IPS-NIHi7 (cell line): ENCODE measurements around the gene C3.
"Not testable (repeated sequence)": the region's sequence is repeated elsewhere in the genome, so short reads cannot be mapped to it uniquely, and the experiment has no call there.

Source experiments
- DNase-seq: peaks from one replicate; pipeline ENCODE4 v3.0.0; 2012; ENCODE audit warnings: mixed read lengths; ENCODE audit errors: extremely low spot score

Gene C3

DNA sequence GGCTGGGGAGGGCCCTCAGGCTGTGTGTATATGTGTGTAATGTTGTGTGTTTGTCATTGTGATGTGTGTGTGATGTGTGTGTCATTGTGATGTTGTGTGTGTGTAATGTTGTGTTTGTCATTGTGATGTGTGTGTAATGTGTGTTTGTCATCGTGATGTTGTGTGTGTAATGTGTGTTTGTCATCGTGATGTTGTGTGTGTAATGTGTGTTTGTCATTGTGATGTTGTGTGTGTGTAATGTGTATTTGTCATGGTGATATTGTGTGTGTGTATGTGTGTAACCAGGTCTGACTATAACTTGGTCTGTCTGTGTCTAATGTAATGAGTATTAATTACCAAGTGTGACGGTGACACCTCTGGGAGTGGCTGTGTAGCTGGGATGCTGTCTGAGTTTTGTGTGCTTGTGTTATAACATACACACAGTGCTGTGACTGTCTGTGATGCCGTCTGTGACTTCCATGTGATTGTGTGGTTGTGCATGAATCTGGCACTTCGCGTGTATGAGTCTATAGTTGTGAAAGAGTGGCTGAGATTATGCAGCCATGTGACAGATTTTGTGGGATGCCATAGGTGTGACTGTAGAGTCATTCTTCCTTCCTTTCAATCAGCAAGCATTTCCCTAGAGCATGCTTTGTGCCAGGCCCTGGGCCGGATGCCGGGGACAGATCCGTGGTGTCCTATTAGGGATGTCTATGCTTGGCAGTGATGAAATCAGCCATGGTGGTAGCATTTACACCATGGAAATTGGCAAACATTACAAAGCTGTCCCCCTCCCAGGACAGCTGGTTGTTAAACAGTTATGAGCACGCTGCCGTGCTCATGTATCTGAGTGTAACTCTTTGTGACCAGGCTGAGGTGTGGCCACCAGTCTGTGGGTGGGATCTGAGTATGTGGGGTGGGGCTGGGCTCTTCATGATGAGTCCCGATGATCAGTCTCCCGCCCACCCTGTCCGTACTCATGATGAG is 56.9 kb downstream of the C3 start:
- no peak for DNase-seq

DNA sequence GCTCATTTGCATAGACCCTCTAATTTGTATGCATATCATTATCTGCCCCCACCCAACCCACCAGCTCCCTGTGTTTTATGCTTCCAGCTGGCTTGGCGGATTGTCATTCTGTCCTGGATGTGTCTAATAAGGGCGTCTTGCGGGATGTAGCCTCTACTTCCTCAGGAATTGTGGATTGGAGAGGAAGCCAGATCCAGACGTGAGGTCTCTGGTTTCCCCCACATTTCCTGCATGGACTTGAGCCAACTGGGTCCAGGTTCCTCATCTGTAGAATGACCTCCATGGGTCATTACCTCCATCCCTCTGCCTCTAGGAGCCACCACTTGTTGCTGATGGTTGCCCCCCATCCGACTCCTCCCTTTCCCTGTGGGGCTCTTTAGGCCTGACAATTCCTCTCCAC is 57.7 kb downstream of the C3 start:
- no peak for DNase-seq

GRCh38 chr19:6661509-6662244 is 58.8 kb downstream of the C3 start:
- DNase-seq, result not testable (repeated sequence)

DNA sequence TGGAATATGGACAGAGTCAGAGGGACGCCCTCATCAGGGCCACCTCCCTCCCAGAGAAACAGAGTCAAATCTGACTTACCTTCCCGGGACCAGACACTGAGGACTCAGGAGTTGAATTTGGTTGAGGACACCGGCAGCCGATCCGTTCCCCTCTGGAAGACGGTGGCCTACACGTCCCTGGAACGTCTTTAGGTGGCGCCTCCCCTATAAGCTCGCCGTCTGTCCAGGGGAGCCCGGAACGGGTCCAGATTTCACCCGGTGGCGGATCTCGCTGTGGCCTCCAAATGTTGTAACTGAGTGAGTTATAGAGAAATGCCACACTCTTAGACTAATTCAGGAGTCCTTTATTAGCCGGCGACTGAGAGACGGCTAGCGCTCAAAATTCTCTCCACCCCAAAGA is 59.5 kb downstream of the C3 start:
- no peak for DNase-seq

DNA sequence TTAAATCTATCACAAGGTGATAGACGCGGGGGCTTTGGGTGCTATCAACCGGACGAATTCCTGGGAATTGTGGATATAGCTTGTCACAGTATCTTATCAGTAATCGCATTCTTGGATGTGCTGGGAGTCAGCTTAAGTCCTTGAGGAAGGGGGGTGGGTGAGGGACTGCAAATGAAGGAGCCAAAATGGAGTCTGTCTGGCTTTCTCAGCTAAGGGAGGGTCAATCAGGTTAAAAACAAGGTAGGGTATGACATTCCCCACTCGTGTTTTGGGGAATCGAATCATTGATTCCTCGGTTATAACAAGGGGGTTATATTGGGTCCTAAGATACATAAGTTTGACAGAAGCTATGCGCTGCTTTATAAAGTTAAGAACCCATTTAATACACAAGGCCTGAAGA is 64.1 kb downstream of the C3 start:
- DNase-seq, result not testable (repeated sequence)

GRCh38 chr19:6654347-6655310 is 65.8 kb downstream of the C3 start:
- no peak for DNase-seq

DNA sequence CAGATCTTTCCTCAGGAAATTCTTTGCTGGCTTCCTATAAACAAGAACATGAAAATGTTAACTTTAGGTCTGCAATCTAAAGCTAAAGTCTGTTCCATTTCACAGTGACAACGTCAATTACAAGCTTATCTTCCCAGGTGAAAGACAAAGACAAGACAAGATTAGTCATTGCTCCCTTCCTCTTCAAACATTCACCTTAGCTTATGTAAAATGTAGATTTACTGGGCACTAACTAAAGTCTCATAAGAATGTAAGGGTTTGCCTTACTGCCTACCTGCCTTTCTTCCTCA is 67.7 kb downstream of the C3 start:
- no peak for DNase-seq

DNA sequence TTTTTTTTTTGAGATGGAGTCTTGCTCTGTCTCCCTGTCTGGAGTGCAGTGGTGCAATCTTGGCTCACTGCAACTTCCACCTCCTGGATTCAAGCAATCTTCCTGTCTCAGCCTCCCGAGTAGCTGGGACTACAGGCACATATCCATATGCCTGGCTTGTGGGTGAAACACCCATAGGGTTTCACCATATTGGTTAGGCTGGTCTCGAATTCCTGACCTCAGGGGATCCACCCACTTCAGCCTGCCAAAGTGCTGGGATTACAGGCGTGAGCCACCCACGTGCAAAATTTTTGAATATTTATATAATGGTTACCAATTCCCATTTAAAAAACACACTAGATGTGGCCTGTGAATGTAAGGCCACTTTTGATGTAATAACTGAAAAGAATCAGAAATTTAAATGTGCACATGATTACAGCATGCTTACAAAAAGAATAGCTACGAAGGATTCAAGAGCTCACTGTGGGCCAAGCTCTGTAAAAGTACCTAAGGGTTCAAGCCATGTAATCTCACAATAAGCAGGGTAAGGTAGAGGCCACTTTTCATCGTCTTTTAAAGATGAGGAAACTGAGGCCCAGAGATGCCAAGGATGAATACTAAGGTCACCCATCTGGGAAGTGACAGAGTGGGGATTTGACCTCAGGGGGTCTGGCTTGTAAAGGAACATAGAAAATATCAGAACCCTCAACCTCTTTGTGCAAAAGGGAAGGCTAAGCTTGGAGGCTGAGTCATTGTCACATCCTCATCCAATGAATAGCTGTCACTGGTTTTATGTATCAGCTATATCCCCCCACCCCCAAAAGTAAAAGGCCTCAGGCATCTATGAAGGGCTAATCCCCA is 68.3 kb downstream of the C3 start:
- no peak for DNase-seq

DNA sequence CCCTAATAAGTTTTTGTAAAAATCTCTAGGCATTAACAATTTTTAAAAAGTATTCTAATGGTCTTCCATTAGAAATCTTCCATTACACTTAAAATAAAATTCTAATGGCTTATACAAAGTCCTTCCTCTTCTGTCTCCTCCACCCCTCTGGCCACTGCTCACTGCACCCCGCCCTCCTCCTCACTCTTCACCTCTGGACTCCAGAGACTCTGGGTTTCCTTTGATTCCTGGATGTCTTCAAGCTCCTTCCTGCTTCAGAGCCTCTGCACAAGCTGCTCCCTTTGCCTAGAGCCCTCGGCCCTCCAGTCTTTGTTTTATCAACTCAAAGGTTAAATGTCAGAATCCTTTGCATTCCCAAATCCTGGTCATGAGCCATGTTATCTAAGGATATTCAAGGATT is 71.3 kb downstream of the C3 start:
- no peak for DNase-seq

GRCh38 chr19:6648141-6648715 is 72.2 kb downstream of the C3 start:
- no peak for DNase-seq

DNA sequence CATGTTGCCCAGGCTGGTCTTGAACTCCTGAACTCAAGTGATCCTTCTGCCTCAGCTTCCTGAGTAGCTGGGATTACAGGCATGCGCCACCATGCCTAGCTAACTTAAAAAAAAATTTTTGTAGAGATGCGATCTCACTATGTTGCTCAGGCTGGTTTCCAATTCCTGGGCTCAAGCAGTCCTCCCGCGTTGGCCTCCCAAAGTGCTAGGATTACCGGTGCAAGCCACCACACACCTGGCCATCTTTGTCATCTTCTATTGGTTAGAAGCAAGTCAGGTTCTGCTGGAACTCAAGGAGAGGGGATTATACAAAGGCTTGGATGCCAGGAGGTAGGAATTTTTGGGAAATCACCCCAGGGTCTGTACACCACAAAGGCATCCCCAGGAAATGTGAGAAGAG is 75.7 kb downstream of the C3 start:
- DNase-seq, result no peak

- not testable (repeated sequence) for DNase-seq
These were observed 80.1 kb downstream of the C3 start for GRCh38 chr19:6640333-6640732.

GRCh38 chr19:6639439-6639838 is 81.0 kb downstream of the C3 start:
- DNase-seq, result no peak

- DNase-seq, result not testable (repeated sequence)
These were observed 87.0 kb downstream of the C3 start for GRCh38 chr19:6633456-6633813.

GRCh38 chr19:6632747-6633455 is 87.5 kb downstream of the C3 start:
- DNase-seq, result not testable (repeated sequence)

DNA sequence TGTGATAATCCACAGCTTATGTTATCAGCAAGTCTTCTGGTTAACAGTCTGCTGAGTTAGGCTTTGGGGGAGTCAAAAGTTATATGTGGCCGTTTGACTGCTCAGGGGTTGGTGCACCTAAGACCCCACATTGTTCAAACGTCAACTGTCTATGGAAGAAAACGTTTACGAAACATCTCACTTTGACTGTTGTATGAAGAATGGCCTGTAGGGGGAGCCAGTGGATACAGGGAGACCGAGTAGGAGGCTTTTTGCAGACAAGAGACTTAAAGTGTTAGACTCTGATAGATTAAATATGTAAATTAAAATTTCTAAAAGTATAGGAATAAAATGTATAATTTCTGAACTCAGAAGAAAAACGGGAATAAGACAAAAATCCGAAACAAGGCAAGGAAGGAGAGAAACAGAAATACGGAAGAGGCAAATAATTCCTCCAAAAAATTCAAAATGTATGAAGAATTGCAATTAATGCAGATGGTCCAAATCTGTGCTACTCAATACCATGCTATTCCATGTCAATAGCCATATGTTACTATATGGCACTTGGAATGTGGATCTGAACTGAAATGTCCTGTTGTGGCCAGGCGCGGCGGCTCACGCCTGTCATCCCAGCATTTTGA is 88.3 kb downstream of the C3 start:
- DNase-seq, result peak; percentile 70
